ENCODE results near the gene STARD13.

The STARD13 gene

GRCh38 chr13:33087790-33088189 lies 197.8 kb downstream of the STARD13 start:
- no peak for DNase-seq
- Histone ChIP-seq H3K36me3 (replicated peaks) (no peaks in the 10 kb centered on the region), H3K4me3 (ENCODE audit: low read depth, low read length) (no peak overlapping the region), H3K27me3 (replicated peaks) (no peaks in the 10 kb centered on the region), H3K27ac (peak overlapping the region; percentile 61)
- no peak for TF ChIP-seq CTCF (IDR thresholded peaks at IDR 0.05; ENCODE audit: low read depth, low read length, missing control alignments)
- in situ Hi-C loops (cut with HindIII; ENCODE audit: low pct_ligation_motif_present, low sequenced_read_pairs) = no loop called here

- no peak for TF ChIP-seq CTCF (IDR thresholded peaks at IDR 0.05; ENCODE audit: low read depth, low read length, missing control alignments)
- H3K27me3 ChIP-seq (replicated peaks) = no peaks in the 10 kb centered on the region
- H3K27ac ChIP-seq = peak overlapping the region; percentile 61
- no peaks in the 10 kb centered on the region for H3K36me3 ChIP-seq (replicated peaks)
- peak; percentile 40 for DNase-seq
- no peak overlapping the region for H3K4me3 ChIP-seq (ENCODE audit: low read depth, low read length)
- in situ Hi-C loops (cut with HindIII; ENCODE audit: low pct_ligation_motif_present, low sequenced_read_pairs) = no loop called here
These were observed 198.5 kb downstream of the STARD13 start for GRCh38 chr13:33087091-33087490.

GRCh38 chr13:33083054-33083453 lies 202.5 kb downstream of the STARD13 start:
- H3K36me3 ChIP-seq (replicated peaks) = no peaks in the 10 kb centered on the region
- H3K4me3 ChIP-seq (ENCODE audit: low read depth, low read length) = no peak overlapping the region
- no peaks in the 10 kb centered on the region for H3K27me3 ChIP-seq (replicated peaks)
- TF ChIP-seq CTCF (IDR thresholded peaks at IDR 0.05; ENCODE audit: low read depth, low read length, missing control alignments) = no peak
- no peak for DNase-seq
- in situ Hi-C loops (cut with HindIII; ENCODE audit: low pct_ligation_motif_present, low sequenced_read_pairs) = no loop called here
- no peak overlapping the region for H3K27ac ChIP-seq

- in situ Hi-C loops (cut with HindIII; ENCODE audit: low pct_ligation_motif_present, low sequenced_read_pairs) = no loop called here
These were observed 203.9 kb downstream of the STARD13 start for GRCh38 chr13:33081666-33082065.

GRCh38 chr13:33080972-33081590 lies 204.5 kb downstream of the STARD13 start:
- Histone ChIP-seq H3K4me3 (ENCODE audit: low read depth, low read length) (no peak overlapping the region), H3K27ac (peak overlapping the region; percentile 64), H3K27me3 (replicated peaks) (no peaks in the 10 kb centered on the region), H3K36me3 (replicated peaks) (no peaks in the 10 kb centered on the region)
- no peak for TF ChIP-seq CTCF (IDR thresholded peaks at IDR 0.05; ENCODE audit: low read depth, low read length, missing control alignments)
- no peak for DNase-seq
- in situ Hi-C loops (cut with HindIII; ENCODE audit: low pct_ligation_motif_present, low sequenced_read_pairs) = no loop called here

More at GRCh38 chr13:33081666-33082065, 203.9 kb downstream of the STARD13 start:
- Histone ChIP-seq H3K36me3 (replicated peaks) (no peaks in the 10 kb centered on the region), H3K4me3 (ENCODE audit: low read depth, low read length) (no peak overlapping the region), H3K27me3 (replicated peaks) (no peaks in the 10 kb centered on the region), H3K27ac (no peak overlapping the region)
- DNase-seq = no peak
- no peak for TF ChIP-seq CTCF (IDR thresholded peaks at IDR 0.05; ENCODE audit: low read depth, low read length, missing control alignments)

- Histone ChIP-seq H3K27ac (no peak overlapping the region), H3K36me3 (replicated peaks) (no peaks in the 10 kb centered on the region), H3K4me3 (ENCODE audit: low read depth, low read length) (no peak overlapping the region), H3K27me3 (replicated peaks) (no peaks in the 10 kb centered on the region)
- no peak for TF ChIP-seq CTCF (IDR thresholded peaks at IDR 0.05; ENCODE audit: low read depth, low read length, missing control alignments)
- DNase-seq = no peak
- in situ Hi-C loops (cut with HindIII; ENCODE audit: low pct_ligation_motif_present, low sequenced_read_pairs) = no loop called here
These were observed 205.6 kb downstream of the STARD13 start for GRCh38 chr13:33079960-33080359.
